ENCODE data around the gene GAS7.

Gene GAS7

GRCh38 chr17:10120109-10120485 lies 78.3 kb downstream of the GAS7 start:
- no peak overlapping the region for H3K27ac ChIP-seq (ENCODE audit: low read depth, low read length, severe bottlenecking)
- no peaks in the 10 kb centered on the region for H3K36me3 ChIP-seq (ENCODE audit: control insufficient read depth, insufficient read depth, low read length)
- no peak overlapping the region for H3K4me3 ChIP-seq (ENCODE audit: extremely low read depth, insufficient read depth, low read length, poor library complexity, severe bottlenecking)
- peaks cover 45% of the 10 kb centered on the region for H3K4me1 ChIP-seq (ENCODE audit: control insufficient read depth, insufficient read depth, low read length, poor library complexity, severe bottlenecking)
- WGBS, 2 experiments (ENCODE audit: insufficient coverage in 2 of 2) = 76 to 100% methylated on average over 3 to 4 of the region's 10 CpGs
- H3K9me3 ChIP-seq (ENCODE audit: control insufficient read depth, low read length) = no peaks in the 10 kb centered on the region

GRCh38 chr17:10119203-10120108 lies 79.0 kb downstream of the GAS7 start:
- 81 to 82% methylated on average over 7 to 8 of the region's 8 CpGs for WGBS, 2 experiments (ENCODE audit: insufficient coverage in 2 of 2)
- Histone ChIP-seq H3K36me3 (ENCODE audit: control insufficient read depth, insufficient read depth, low read length) (no peaks in the 10 kb centered on the region), H3K27ac (ENCODE audit: low read depth, low read length, severe bottlenecking) (no peak overlapping the region), H3K9me3 (ENCODE audit: control insufficient read depth, low read length) (no peaks in the 10 kb centered on the region), H3K4me1 (ENCODE audit: control insufficient read depth, insufficient read depth, low read length, poor library complexity, severe bottlenecking) (peaks cover 48% of the 10 kb centered on the region), H3K4me3 (ENCODE audit: extremely low read depth, insufficient read depth, low read length, poor library complexity, severe bottlenecking) (no peak overlapping the region)

- no peaks in the 10 kb centered on the region for H3K36me3 ChIP-seq (ENCODE audit: control insufficient read depth, insufficient read depth, low read length)
- H3K4me1 ChIP-seq (ENCODE audit: control insufficient read depth, insufficient read depth, low read length, poor library complexity, severe bottlenecking) = peaks cover 47% of the 10 kb centered on the region
- no peak overlapping the region for H3K27ac ChIP-seq (ENCODE audit: low read depth, low read length, severe bottlenecking)
- 83 to 85% methylated on average over 4 of the region's 5 CpGs for WGBS, 2 experiments (ENCODE audit: insufficient coverage in 2 of 2)
- H3K4me3 ChIP-seq (ENCODE audit: extremely low read depth, insufficient read depth, low read length, poor library complexity, severe bottlenecking) = no peak overlapping the region
- no peaks in the 10 kb centered on the region for H3K9me3 ChIP-seq (ENCODE audit: control insufficient read depth, low read length)
These were observed 79.6 kb downstream of the GAS7 start for GRCh38 chr17:10118788-10119130.

- 80 to 88% methylated on average over 4 to 7 of the region's 7 CpGs for WGBS, 2 experiments (ENCODE audit: insufficient coverage in 2 of 2)
- Histone ChIP-seq H3K4me3 (ENCODE audit: extremely low read depth, insufficient read depth, low read length, poor library complexity, severe bottlenecking) (no peak overlapping the region), H3K9me3 (ENCODE audit: control insufficient read depth, low read length) (no peaks in the 10 kb centered on the region), H3K27ac (ENCODE audit: low read depth, low read length, severe bottlenecking) (peak overlapping the region; percentile 3), H3K4me1 (ENCODE audit: control insufficient read depth, insufficient read depth, low read length, poor library complexity, severe bottlenecking) (peaks cover 47% of the 10 kb centered on the region), H3K36me3 (ENCODE audit: control insufficient read depth, insufficient read depth, low read length) (no peaks in the 10 kb centered on the region)
These were observed 80.8 kb downstream of the GAS7 start for GRCh38 chr17:10117581-10118001.

- Histone ChIP-seq H3K4me1 (ENCODE audit: control insufficient read depth, insufficient read depth, low read length, poor library complexity, severe bottlenecking) (peaks cover 43% of the 10 kb centered on the region), H3K27ac (ENCODE audit: low read depth, low read length, severe bottlenecking) (no peak overlapping the region), H3K4me3 (ENCODE audit: extremely low read depth, insufficient read depth, low read length, poor library complexity, severe bottlenecking) (no peak overlapping the region), H3K36me3 (ENCODE audit: control insufficient read depth, insufficient read depth, low read length) (no peaks in the 10 kb centered on the region), H3K9me3 (ENCODE audit: control insufficient read depth, low read length) (no peaks in the 10 kb centered on the region)
- 87 to 98% methylated on average over 4 to 5 of the region's 5 CpGs for WGBS, 2 experiments (ENCODE audit: insufficient coverage in 2 of 2)
These were observed 81.5 kb downstream of the GAS7 start for GRCh38 chr17:10116753-10117420.

- no peaks in the 10 kb centered on the region for H3K9me3 ChIP-seq (ENCODE audit: control insufficient read depth, low read length)
- H3K36me3 ChIP-seq (ENCODE audit: control insufficient read depth, insufficient read depth, low read length) = no peaks in the 10 kb centered on the region
- peaks cover 41% of the 10 kb centered on the region for H3K4me1 ChIP-seq (ENCODE audit: control insufficient read depth, insufficient read depth, low read length, poor library complexity, severe bottlenecking)
- 92 to 100% methylated on average over 2 to 3 of the region's 5 CpGs for WGBS, 2 experiments (ENCODE audit: insufficient coverage in 2 of 2)
- H3K4me3 ChIP-seq (ENCODE audit: extremely low read depth, insufficient read depth, low read length, poor library complexity, severe bottlenecking) = no peak overlapping the region
- H3K27ac ChIP-seq (ENCODE audit: low read depth, low read length, severe bottlenecking) = no peak overlapping the region
These were observed 82.1 kb downstream of the GAS7 start for GRCh38 chr17:10116267-10116666.

GRCh38 chr17:10115536-10115932 lies 82.9 kb downstream of the GAS7 start:
- Histone ChIP-seq H3K36me3 (ENCODE audit: control insufficient read depth, insufficient read depth, low read length) (no peaks in the 10 kb centered on the region), H3K4me1 (ENCODE audit: control insufficient read depth, insufficient read depth, low read length, poor library complexity, severe bottlenecking) (peaks cover 36% of the 10 kb centered on the region), H3K27ac (ENCODE audit: low read depth, low read length, severe bottlenecking) (peak overlapping the region; percentile 94), H3K4me3 (ENCODE audit: extremely low read depth, insufficient read depth, low read length, poor library complexity, severe bottlenecking) (no peak overlapping the region), H3K9me3 (ENCODE audit: control insufficient read depth, low read length) (no peaks in the 10 kb centered on the region)
- 91 to 94% methylated on average over 1 to 3 of the region's 4 CpGs for WGBS, 2 experiments (ENCODE audit: insufficient coverage in 2 of 2)

- no peak overlapping the region for H3K4me3 ChIP-seq (ENCODE audit: extremely low read depth, insufficient read depth, low read length, poor library complexity, severe bottlenecking)
- H3K27ac ChIP-seq (ENCODE audit: low read depth, low read length, severe bottlenecking) = peak overlapping the region; percentile 94
- 61 to 62% methylated on average over 5 to 8 of the region's 11 CpGs for WGBS, 2 experiments (ENCODE audit: insufficient coverage in 2 of 2)
- no peaks in the 10 kb centered on the region for H3K36me3 ChIP-seq (ENCODE audit: control insufficient read depth, insufficient read depth, low read length)
- H3K4me1 ChIP-seq (ENCODE audit: control insufficient read depth, insufficient read depth, low read length, poor library complexity, severe bottlenecking) = peaks cover 35% of the 10 kb centered on the region
- H3K9me3 ChIP-seq (ENCODE audit: control insufficient read depth, low read length) = no peaks in the 10 kb centered on the region
These were observed 83.4 kb downstream of the GAS7 start for GRCh38 chr17:10114931-10115535.

- H3K4me3 ChIP-seq (ENCODE audit: extremely low read depth, insufficient read depth, low read length, poor library complexity, severe bottlenecking) = no peak overlapping the region
- peaks cover 21% of the 10 kb centered on the region for H3K4me1 ChIP-seq (ENCODE audit: control insufficient read depth, insufficient read depth, low read length, poor library complexity, severe bottlenecking)
- H3K36me3 ChIP-seq (ENCODE audit: control insufficient read depth, insufficient read depth, low read length) = no peaks in the 10 kb centered on the region
- no peak overlapping the region for H3K27ac ChIP-seq (ENCODE audit: low read depth, low read length, severe bottlenecking)
- no peaks in the 10 kb centered on the region for H3K9me3 ChIP-seq (ENCODE audit: control insufficient read depth, low read length)
- 84 to 100% methylated on average over 3 to 4 of the region's 4 CpGs for WGBS, 2 experiments (ENCODE audit: insufficient coverage in 2 of 2)
These were observed 85.4 kb downstream of the GAS7 start for GRCh38 chr17:10112962-10113361.

- H3K9me3 ChIP-seq (ENCODE audit: control insufficient read depth, low read length) = no peaks in the 10 kb centered on the region
- H3K4me3 ChIP-seq (ENCODE audit: extremely low read depth, insufficient read depth, low read length, poor library complexity, severe bottlenecking) = no peak overlapping the region
- no peaks in the 10 kb centered on the region for H3K36me3 ChIP-seq (ENCODE audit: control insufficient read depth, insufficient read depth, low read length)
- H3K4me1 ChIP-seq (ENCODE audit: control insufficient read depth, insufficient read depth, low read length, poor library complexity, severe bottlenecking) = peaks cover 13% of the 10 kb centered on the region
- 95 to 99% methylated on average over 9 of the region's 9 CpGs for WGBS, 2 experiments (ENCODE audit: insufficient coverage in 2 of 2)
- no peak overlapping the region for H3K27ac ChIP-seq (ENCODE audit: low read depth, low read length, severe bottlenecking)
These were observed 86.4 kb downstream of the GAS7 start for GRCh38 chr17:10111907-10112452.
